Activated CD4-positive, alpha-beta T cell treated with anti-CD3 and anti-CD28 coated beads, Interleukin-2, amount 10 ng/mL, durations not matched to agents 24 days and 14 days (primary cell): ENCODE results near the gene VSTM2L. TPM values are rescaled to one million over a fixed set of nuclear protein-coding genes. Genes with fewer than 3 reads are reported as not detected.

Source experiments
- DNase-seq: peaks from one replicate; pipeline ENCODE4 v3.0.0; 2022
- H3K27ac Mint-ChIP-seq: one replicate; pipeline ENCODE4 v1.8.0; 2022; ENCODE audit warnings: mild to moderate bottlenecking, mixed read lengths
- H3K27me3 Mint-ChIP-seq: one replicate; pipeline ENCODE4 v1.8.0; 2022; ENCODE audit warnings: mixed read lengths
- H3K36me3 Mint-ChIP-seq: one replicate; pipeline ENCODE4 v1.8.0; 2022; ENCODE audit warnings: low read depth, mild to moderate bottlenecking, mixed read lengths
- H3K4me1 Mint-ChIP-seq: one replicate; pipeline ENCODE4 v1.8.0; 2021; ENCODE audit warnings: mixed read lengths
- H3K4me3 Mint-ChIP-seq: one replicate; pipeline ENCODE4 v1.8.0; 2022; ENCODE audit warnings: mild to moderate bottlenecking, moderate library complexity, mixed read lengths
- H3K9me3 Mint-ChIP-seq: one replicate; pipeline ENCODE4 v1.8.0; 2021; ENCODE audit warnings: mixed read lengths
- intact Hi-C: fragments of 100-400 bp; cut with micrococcal nuclease; formaldehyde crosslinking; loops from one replicate; pipeline ENCODE4 v1.15.1; 2023
- total RNA-seq: library from RNA; stranded (reverse); gene quantifications from 2 replicates; pipeline ENCODE4 v1.2.3, GENCODE V29; 2022

The VSTM2L gene
- total RNA-seq, 1 donor from 2014 or later = 0.09 TPM

- H3K27ac Mint-ChIP-seq = no peak overlapping the region
- peaks cover 16% of the 10 kb centered on the region for H3K36me3 Mint-ChIP-seq
- intact Hi-C loops = no loop called here
- H3K4me1 Mint-ChIP-seq = no peaks in the 10 kb centered on the region
- H3K9me3 Mint-ChIP-seq = no peaks in the 10 kb centered on the region
- DNase-seq = no peak
- no peaks in the 10 kb centered on the region for H3K27me3 Mint-ChIP-seq
- no peak overlapping the region for H3K4me3 Mint-ChIP-seq
These were observed 31.2 kb upstream of the VSTM2L start for GRCh38 chr20:37871751-37872150.

GRCh38 chr20:37872161-37872560, 30.8 kb upstream of the VSTM2L start:
- H3K9me3 Mint-ChIP-seq = no peaks in the 10 kb centered on the region

GRCh38 chr20:37873884-37874283, 29.0 kb upstream of the VSTM2L start:
- H3K4me3 Mint-ChIP-seq = no peak overlapping the region
- H3K27me3 Mint-ChIP-seq = no peaks in the 10 kb centered on the region
- DNase-seq = no peak
- peaks cover 16% of the 10 kb centered on the region for H3K36me3 Mint-ChIP-seq
- no peak overlapping the region for H3K27ac Mint-ChIP-seq
- no peaks in the 10 kb centered on the region for H3K4me1 Mint-ChIP-seq
- intact Hi-C loops = no loop called here
- H3K9me3 Mint-ChIP-seq = no peaks in the 10 kb centered on the region

More at GRCh38 chr20:37872161-37872560, 30.8 kb upstream of the VSTM2L start:
- DNase-seq = no peak
- Mint-ChIP-seq H3K4me1 (no peaks in the 10 kb centered on the region), H3K36me3 (peaks cover 16% of the 10 kb centered on the region), H3K27me3 (no peaks in the 10 kb centered on the region), H3K4me3 (no peak overlapping the region), H3K27ac (no peak overlapping the region)
- intact Hi-C loops = no loop called here

GRCh38 chr20:37875460-37876175, 27.3 kb upstream of the VSTM2L start:
- H3K9me3 Mint-ChIP-seq = no peaks in the 10 kb centered on the region
- no peaks in the 10 kb centered on the region for H3K4me1 Mint-ChIP-seq
- intact Hi-C loops = no loop called here
- H3K27ac Mint-ChIP-seq = no peak overlapping the region
- no peak for DNase-seq
- H3K27me3 Mint-ChIP-seq = no peaks in the 10 kb centered on the region
- peaks cover 10% of the 10 kb centered on the region for H3K36me3 Mint-ChIP-seq
- H3K4me3 Mint-ChIP-seq = no peak overlapping the region

GRCh38 chr20:37876863-37877262, 26.1 kb upstream of the VSTM2L start:
- Mint-ChIP-seq H3K4me3 (no peak overlapping the region), H3K4me1 (no peaks in the 10 kb centered on the region), H3K36me3 (peaks cover 8% of the 10 kb centered on the region), H3K27ac (no peak overlapping the region), H3K27me3 (no peaks in the 10 kb centered on the region), H3K9me3 (no peaks in the 10 kb centered on the region)
- no peak for DNase-seq
- intact Hi-C loops = no loop called here

GRCh38 chr20:37877832-37878772, 24.8 kb upstream of the VSTM2L start:
- H3K27ac Mint-ChIP-seq = no peak overlapping the region
- DNase-seq = no peak
- intact Hi-C loops = no loop called here
- peaks cover 8% of the 10 kb centered on the region for H3K36me3 Mint-ChIP-seq
- H3K4me3 Mint-ChIP-seq = no peak overlapping the region
- H3K9me3 Mint-ChIP-seq = no peaks in the 10 kb centered on the region
- no peaks in the 10 kb centered on the region for H3K27me3 Mint-ChIP-seq
- no peaks in the 10 kb centered on the region for H3K4me1 Mint-ChIP-seq

- no peak overlapping the region for H3K27ac Mint-ChIP-seq
- DNase-seq = no peak
- no peak overlapping the region for H3K4me3 Mint-ChIP-seq
- H3K9me3 Mint-ChIP-seq = no peaks in the 10 kb centered on the region
- H3K36me3 Mint-ChIP-seq = peaks cover 3% of the 10 kb centered on the region
- H3K27me3 Mint-ChIP-seq = peaks cover 2% of the 10 kb centered on the region
- no peaks in the 10 kb centered on the region for H3K4me1 Mint-ChIP-seq
- intact Hi-C loops = no loop called here
These were observed 23.9 kb upstream of the VSTM2L start for GRCh38 chr20:37878835-37879599.

- H3K36me3 Mint-ChIP-seq = no peaks in the 10 kb centered on the region
- peaks cover 2% of the 10 kb centered on the region for H3K27me3 Mint-ChIP-seq
- H3K9me3 Mint-ChIP-seq = no peaks in the 10 kb centered on the region
- DNase-seq = no peak
- H3K27ac Mint-ChIP-seq = no peak overlapping the region
- no peak overlapping the region for H3K4me3 Mint-ChIP-seq
- H3K4me1 Mint-ChIP-seq = no peaks in the 10 kb centered on the region
- intact Hi-C loops = no loop called here
These were observed 23.1 kb upstream of the VSTM2L start for GRCh38 chr20:37879843-37880242.

- H3K4me1 Mint-ChIP-seq = no peaks in the 10 kb centered on the region
- no peaks in the 10 kb centered on the region for H3K9me3 Mint-ChIP-seq
- H3K36me3 Mint-ChIP-seq = no peaks in the 10 kb centered on the region
- no peak overlapping the region for H3K4me3 Mint-ChIP-seq
- no peak for DNase-seq
- H3K27me3 Mint-ChIP-seq = peaks cover 2% of the 10 kb centered on the region
- intact Hi-C loops = no loop called here
- H3K27ac Mint-ChIP-seq = no peak overlapping the region
These were observed 22.0 kb upstream of the VSTM2L start for GRCh38 chr20:37880726-37881591.

- Mint-ChIP-seq H3K9me3 (no peaks in the 10 kb centered on the region), H3K27ac (no peak overlapping the region), H3K4me1 (no peaks in the 10 kb centered on the region), H3K36me3 (no peaks in the 10 kb centered on the region), H3K4me3 (no peak overlapping the region), H3K27me3 (peaks cover 2% of the 10 kb centered on the region)
- DNase-seq = no peak
- intact Hi-C loops = no loop called here
These were observed 21.2 kb upstream of the VSTM2L start for GRCh38 chr20:37881601-37882343.

- Mint-ChIP-seq H3K4me3 (no peak overlapping the region), H3K27me3 (peaks cover 2% of the 10 kb centered on the region), H3K36me3 (no peaks in the 10 kb centered on the region), H3K9me3 (no peaks in the 10 kb centered on the region), H3K4me1 (no peaks in the 10 kb centered on the region), H3K27ac (no peak overlapping the region)
- intact Hi-C loops = no loop called here
- DNase-seq = no peak
These were observed 19.8 kb upstream of the VSTM2L start for GRCh38 chr20:37882961-37883712.

GRCh38 chr20:37885042-37885441, 17.9 kb upstream of the VSTM2L start:
- Mint-ChIP-seq H3K27me3 (peaks cover 2% of the 10 kb centered on the region), H3K36me3 (no peaks in the 10 kb centered on the region), H3K9me3 (no peaks in the 10 kb centered on the region), H3K4me1 (no peaks in the 10 kb centered on the region), H3K4me3 (no peak overlapping the region), H3K27ac (no peak overlapping the region)
- DNase-seq = no peak
- intact Hi-C loops = no loop called here
